Body of pancreas (tissue), 4 donors: ENCODE measurements around the gene UBR4. TPM values are rescaled to one million over a fixed set of nuclear protein-coding genes. Genes with fewer than 3 reads are reported as not detected.

Experiments used
- ATAC-seq: fragments of 150-250 bp; one replicate; pipeline ENCODE4 v1.9.1; 2016
- DNase-seq, 4 donors: peaks; one replicate each; pipeline ENCODE4 v3.0.0-alpha.2; 2019
- H3K27ac ChIP-seq, 4 donors: fragments of 200-600 bp; sonication (generic); 1 replicate in 3 of 4; 2 replicates in 1 of 4; pipeline versions ENCODE4 v1.5.1 to v1.6.1; 2016 to 2019; ENCODE audit warnings: mild to moderate bottlenecking in 1 of 4, mixed read lengths in 1 of 4, moderate library complexity in 1 of 4
- H3K27me3 ChIP-seq, 2 donors: fragments of 200-600 bp; sonication (generic); one replicate each; pipeline ENCODE4 v1.6.0; 2016; ENCODE audit warnings: mild to moderate bottlenecking in 1 of 2
- H3K36me3 ChIP-seq, 2 donors: fragments of 200-600 bp; sonication (generic); replicated peaks in 1 of 2; 2 replicates each; pipeline ENCODE4 v1.5.1; 2016; ENCODE audit warnings: low read depth in 2 of 2; ENCODE audit not compliant: insufficient read depth in 1 of 2
- H3K4me1 ChIP-seq: fragments of 200-600 bp; sonication (generic); one replicate; pipeline ENCODE4 v1.6.0; 2016
- H3K4me3 ChIP-seq, 2 donors: fragments of 200-600 bp; sonication (generic); 1 replicate in 1 of 2; 2 replicates in 1 of 2; pipeline ENCODE4 v1.5.1; 2016 to 2019
- H3K9me3 ChIP-seq, 3 donors: fragments of 200-600 bp; sonication (generic); 1 replicate in 2 of 3; 2 replicates in 1 of 3; pipeline ENCODE4 v1.5.1; 2016
- CTCF ChIP-seq, 7 experiments: fragments of 450-650 bp in 4 of 7; fragments of 200-600 bp in 3 of 7; sonication (generic) in 3 of 7; IDR thresholded peaks; one replicate each; pipeline ENCODE4 v1.5.1; 2016 to 2019; ENCODE audit warnings: antibody characterized with exemption in 7 of 7
- POLR2A ChIP-seq, 3 donors: fragments of 450-650 bp; IDR thresholded peaks; one replicate each; pipeline ENCODE4 v1.6.1; 2016; ENCODE audit warnings: antibody characterized with exemption in 3 of 3, mild to moderate bottlenecking in 2 of 3
- WGBS, 2 donors: methylation state at CpG; one replicate each; pipeline ENCODE4 v1.1.5; 2017; 5-methylcytosine and 5-hydroxymethylcytosine counted together
- intact Hi-C: fragments of 100-400 bp; cut with DNase I; formaldehyde crosslinking; loops from one replicate; pipeline ENCODE4 v1.15.1; 2023
- total RNA-seq, 2 donors: library from RNA; depleted of rRNA; stranded (reverse); fragments of >200 nt; gene quantifications; one replicate each; pipeline ENCODE4 v1.1.0, GENCODE V29; 2016

Gene UBR4
- total RNA-seq, 2 donors from 2014 or later, result 84.4 to 87.4 TPM

- Histone ChIP-seq H3K36me3 (peaks cover 17 to 37% of the 10 kb centered on the region in 2 donors), H3K27ac (no peak overlapping the region), H3K4me1 (no peaks in the 10 kb centered on the region), H3K9me3 (no peaks in the 10 kb centered on the region), H3K4me3 (no peak overlapping the region), H3K27me3 (no peaks in the 10 kb centered on the region)
- no peak for TF ChIP-seq CTCF (IDR thresholded peaks at IDR 0.05)
- no peak for TF ChIP-seq POLR2A (IDR thresholded peaks at IDR 0.05)
- ATAC-seq (no peak), DNase-seq (no peak)
- intact Hi-C loops, result no loop called here
- 51 to 59% methylated on average over 5 of the region's 5 CpGs for WGBS, 2 donors
Measured at GRCh38 chr1:19178734-19179398, 31.2 kb downstream of the UBR4 start.

GRCh38 chr1:19177811-19178210, 32.3 kb downstream of the UBR4 start:
- Histone ChIP-seq H3K9me3 (no peaks in the 10 kb centered on the region), H3K36me3 (peaks cover 24 to 33% of the 10 kb centered on the region in 2 donors), H3K27ac (no peak overlapping the region), H3K27me3 (no peaks in the 10 kb centered on the region), H3K4me1 (no peaks in the 10 kb centered on the region), H3K4me3 (no peak overlapping the region)
- intact Hi-C loops, result no loop called here
- DNase-seq (no peak), ATAC-seq (no peak)
- no peak for TF ChIP-seq CTCF (IDR thresholded peaks at IDR 0.05)
- no peak for TF ChIP-seq POLR2A (IDR thresholded peaks at IDR 0.05)
- 77 to 85% methylated on average over 2 of the region's 2 CpGs for WGBS, 2 donors

DNA sequence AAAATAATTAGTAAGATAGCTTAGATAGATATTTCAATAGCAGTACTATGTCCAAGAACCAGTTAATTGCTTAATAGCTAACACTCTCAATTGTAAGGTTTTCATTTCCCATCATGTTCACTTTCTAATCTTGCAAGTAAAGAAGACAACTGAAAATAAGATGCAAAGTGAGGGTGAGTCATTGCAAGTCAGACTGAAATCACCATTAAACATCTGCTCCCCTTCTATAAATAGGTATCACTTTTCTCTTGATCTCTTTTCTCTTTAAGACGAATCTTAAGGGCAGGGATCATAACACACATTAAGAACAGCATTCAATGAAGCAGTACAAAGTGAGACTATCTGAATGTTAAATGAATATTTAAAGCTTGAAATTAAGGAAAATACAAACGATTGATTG, 40.4 kb downstream of the UBR4 start:
- H3K4me3 ChIP-seq, result no peak overlapping the region
- no peak for DNase-seq
- H3K27me3 ChIP-seq, result no peaks in the 10 kb centered on the region
- peaks cover 12 to 69% of the 10 kb centered on the region in 2 donors for H3K36me3 ChIP-seq
- no peak overlapping the region for H3K27ac ChIP-seq
- no peak for ATAC-seq
- no peaks in the 10 kb centered on the region for H3K9me3 ChIP-seq
- no peaks in the 10 kb centered on the region for H3K4me1 ChIP-seq
- no peak for TF ChIP-seq POLR2A (IDR thresholded peaks at IDR 0.05)
- TF ChIP-seq CTCF (IDR thresholded peaks at IDR 0.05), result no peak
- intact Hi-C loops, result no loop called here
- 70 to 79% methylated on average over 2 of the region's 2 CpGs for WGBS, 2 donors

- WGBS, 2 donors, result 86 to 92% methylated on average over 6 of the region's 6 CpGs
- DNase-seq, result no peak
- no peak for ATAC-seq
- H3K4me1 ChIP-seq, result no peaks in the 10 kb centered on the region
- intact Hi-C loops, result no loop called here
- TF ChIP-seq POLR2A (IDR thresholded peaks at IDR 0.05) (no peak), CTCF (IDR thresholded peaks at IDR 0.05) (no peak)
- peaks cover 16 to 68% of the 10 kb centered on the region in 2 donors for H3K36me3 ChIP-seq
- no peaks in the 10 kb centered on the region for H3K9me3 ChIP-seq
- no peak overlapping the region for H3K27ac ChIP-seq
- H3K27me3 ChIP-seq, result no peaks in the 10 kb centered on the region
- H3K4me3 ChIP-seq, result no peak overlapping the region
Measured at GRCh38 chr1:19167140-19167539, 42.9 kb downstream of the UBR4 start.

DNA sequence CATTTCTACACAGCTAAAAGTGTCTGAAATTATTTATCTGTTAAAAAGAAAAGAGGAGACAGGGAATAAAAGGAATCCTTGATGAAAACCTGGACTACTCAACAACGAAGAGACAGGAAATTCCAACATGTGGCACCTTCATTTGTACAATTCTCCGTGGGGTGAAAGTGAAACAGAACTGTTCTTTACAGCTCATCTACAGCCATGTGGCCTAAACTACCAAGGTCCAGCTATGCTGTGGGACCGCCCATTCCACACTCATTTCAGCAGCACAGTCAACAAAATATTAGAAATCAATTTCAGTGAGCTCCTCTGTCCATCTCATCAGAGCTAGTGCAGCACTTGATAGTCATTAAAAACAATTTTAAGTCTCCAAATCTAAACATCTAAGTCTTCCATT, 44.0 kb downstream of the UBR4 start:
- Histone ChIP-seq H3K27me3 (no peaks in the 10 kb centered on the region), H3K36me3 (peaks cover 16 to 68% of the 10 kb centered on the region in 2 donors), H3K9me3 (no peaks in the 10 kb centered on the region), H3K4me3 (no peak overlapping the region), H3K4me1 (no peaks in the 10 kb centered on the region), H3K27ac (no peak overlapping the region)
- ATAC-seq (no peak), DNase-seq (no peak)
- intact Hi-C loops, result no loop called here
- no peak for TF ChIP-seq POLR2A (IDR thresholded peaks at IDR 0.05)
- no peak for TF ChIP-seq CTCF (IDR thresholded peaks at IDR 0.05)
- WGBS, 2 donors, result 80 to 81% methylated on average over 3 of the region's 3 CpGs
